SK-N-SH (cell line): ENCODE measurements around the gene RASA3.

Experiments
- CTCF ChIP-seq: fragments of 200-600 bp; sonication (generic); IDR thresholded peaks from 2 replicates; pipeline ENCODE4 v1.6.1; 2017; ENCODE audit warnings: antibody characterized with exemption, mild to moderate bottlenecking, moderate library complexity
- EP300 ChIP-seq, 2 experiments: IDR thresholded peaks; 2 replicates each; pipeline versions ENCODE4 v1.4.0 to v1.6.1; 2012; ENCODE audit warnings: borderline replicate concordance in 1 of 2, low read depth in 1 of 2, low read length in 1 of 2

- TF ChIP-seq CTCF (no peak), EP300 (IDR thresholded peaks at IDR 0.05; ENCODE audit: borderline replicate concordance in 1 of 2, low read depth in 1 of 2, low read length in 1 of 2) (no peak)
Observed at GRCh38 chr13:113954046-113954835, 178.2 kb downstream of the RASA3 start.
